Activated CD8-positive, alpha-beta memory T cell treated with anti-CD3 and anti-CD28 coated beads, Interleukin-2, amount 50 U/mL, for 48 hours (primary cell): ENCODE results near the gene SLC10A1.
A peak's percentile ranks its signal among the peaks of the same experiment; 100 is the strongest.
"Not testable (repeated sequence)": the region's sequence is repeated elsewhere in the genome, so short reads cannot be mapped to it uniquely, and the experiment has no call there.

Experiments used
- DNase-seq: peaks from one replicate; pipeline ENCODE4 v3.0.0-alpha.2; 2020

The SLC10A1 gene

DNA sequence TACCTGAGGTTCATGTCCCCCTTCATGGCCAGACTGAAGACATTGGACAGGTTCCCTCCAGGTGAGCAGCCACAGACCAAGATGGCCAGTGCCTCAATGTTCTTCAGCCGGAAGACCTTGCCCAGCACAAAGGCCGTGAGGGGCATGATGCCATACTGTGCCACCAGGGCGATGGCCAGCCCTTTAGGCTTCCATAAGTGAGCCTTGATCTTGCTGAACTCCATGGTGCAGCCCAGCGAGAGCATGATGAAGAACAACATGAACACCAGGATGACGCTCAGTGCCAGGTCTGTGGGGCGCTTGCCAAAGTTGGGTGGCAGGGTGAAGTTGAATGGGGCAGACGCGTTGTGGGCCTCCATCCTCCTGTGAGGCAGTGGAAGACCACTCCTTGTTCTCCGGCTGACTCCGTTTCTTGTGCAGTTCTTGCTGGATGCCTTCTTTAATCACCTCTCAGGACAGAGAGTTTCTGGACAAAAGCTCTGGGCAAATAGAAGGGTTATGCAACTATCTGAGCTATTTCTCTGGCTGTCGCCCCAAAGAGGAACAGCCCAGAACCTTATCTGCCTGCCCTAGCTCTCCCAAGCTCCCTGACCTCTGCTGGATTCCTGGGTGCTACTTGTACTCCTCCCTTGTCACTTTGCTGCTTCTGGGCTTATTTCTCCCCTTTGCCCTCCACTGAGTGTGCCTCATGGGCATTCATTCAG lies at the start of gene SLC10A1:
SLC10A1 (minus strand) TSS at position 445 of the 704 bp plus-strand sequence; CDS start at position 359, 86 bp downstream.
- no peak for DNase-seq

DNA sequence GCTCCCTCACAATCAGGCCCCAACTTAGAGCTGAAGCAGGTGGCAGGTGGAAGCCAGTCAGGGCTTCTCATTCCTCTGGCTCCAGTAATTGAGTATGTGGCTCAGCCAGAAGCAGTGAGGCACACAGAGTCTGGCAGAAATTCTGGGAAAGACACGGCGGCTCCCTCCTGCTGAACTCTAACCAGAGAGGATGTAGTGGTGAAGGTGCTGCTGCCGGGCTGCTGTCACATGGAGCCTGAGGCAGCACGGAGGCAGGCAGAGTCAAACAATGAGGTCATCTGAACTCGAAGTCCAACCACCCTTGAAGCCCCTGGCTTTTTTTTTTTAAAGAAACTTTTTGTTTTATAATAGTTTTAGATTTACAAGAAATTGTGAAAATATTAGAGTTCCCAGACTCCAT lies 48.7 kb upstream of the SLC10A1 start:
- no peak for DNase-seq

DNA sequence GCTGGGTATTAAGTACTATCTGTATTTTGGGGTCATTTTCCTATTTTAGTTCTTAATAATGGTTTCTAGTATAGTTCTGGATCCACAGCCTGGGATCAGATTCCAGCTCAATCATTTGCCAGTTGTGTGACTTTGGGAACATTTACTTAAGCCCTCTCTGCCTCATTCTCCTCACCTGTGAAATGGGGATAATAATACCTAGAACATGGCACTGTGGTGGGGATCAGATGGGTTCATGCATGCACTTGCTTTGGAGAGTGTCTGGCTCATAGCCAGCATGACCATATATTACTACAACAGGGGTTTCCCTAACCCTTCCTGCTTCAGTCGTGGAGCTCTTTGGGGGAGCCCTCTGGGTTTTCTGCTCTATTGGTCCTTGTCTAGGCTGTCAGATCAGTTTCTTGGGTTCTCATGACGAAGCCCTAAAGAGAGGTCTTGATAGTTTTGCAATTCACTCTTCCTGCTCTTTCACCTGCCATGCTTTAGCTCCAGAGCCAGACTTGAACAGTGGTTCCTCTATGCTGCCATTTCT lies 48.1 kb upstream of the SLC10A1 start:
- no peak for DNase-seq

DNA sequence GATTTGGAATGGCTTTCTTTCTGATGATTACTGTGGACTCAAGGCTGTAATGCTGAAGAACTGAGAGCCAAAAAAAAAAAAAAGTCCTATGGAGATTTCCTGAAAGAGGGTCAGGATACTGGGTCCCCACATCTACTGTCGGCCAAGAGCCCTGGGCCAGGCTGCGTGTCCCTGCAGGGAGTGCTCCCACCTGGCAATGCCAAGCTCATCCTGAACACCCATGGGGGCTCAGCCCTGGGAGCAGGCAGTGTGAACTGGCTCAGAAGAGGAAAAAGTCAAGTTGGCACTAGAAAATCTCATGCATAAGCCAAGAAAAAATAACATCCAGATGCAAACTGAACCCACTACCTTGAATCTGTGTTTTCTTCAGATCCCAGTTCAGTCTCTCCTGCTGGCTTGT lies 47.1 kb upstream of the SLC10A1 start:
- no peak for DNase-seq

DNA sequence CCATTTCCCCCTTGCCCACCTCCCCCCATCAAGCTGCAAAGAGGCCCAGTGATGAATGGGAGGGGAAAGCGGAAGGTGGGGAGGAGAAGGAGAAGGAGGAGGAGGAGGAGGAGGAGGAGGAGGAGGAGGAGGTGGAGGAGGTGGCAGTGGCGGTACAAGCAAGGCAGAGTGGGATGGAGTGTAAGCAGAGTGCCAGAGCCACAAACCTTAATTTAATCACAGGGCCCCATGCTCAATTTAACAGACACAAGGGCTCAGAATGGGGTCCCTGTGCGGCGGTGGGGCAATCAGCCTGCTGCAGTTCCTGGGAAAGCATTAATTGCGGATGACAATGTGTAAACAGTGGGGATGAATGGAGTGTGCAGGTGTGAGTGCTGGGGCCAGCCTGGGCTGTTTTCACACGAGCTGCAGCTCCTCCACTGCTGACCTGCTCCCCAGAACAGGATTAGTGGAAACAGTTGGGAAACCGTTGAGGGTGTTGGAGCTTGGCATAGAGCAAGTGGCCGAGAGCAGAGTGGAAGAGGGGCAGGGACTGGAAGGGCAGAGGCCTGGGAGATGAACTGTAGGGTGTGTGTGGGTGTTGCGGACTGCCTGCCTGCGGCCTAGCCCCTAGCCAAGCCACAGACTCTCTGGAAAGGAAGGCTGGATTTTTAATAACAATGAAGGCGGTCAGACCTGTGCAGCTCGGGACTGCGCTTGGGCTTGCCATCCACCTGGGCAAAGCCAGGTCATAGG lies 45.8 kb upstream of the SLC10A1 start:
- DNase-seq = no peak

DNA sequence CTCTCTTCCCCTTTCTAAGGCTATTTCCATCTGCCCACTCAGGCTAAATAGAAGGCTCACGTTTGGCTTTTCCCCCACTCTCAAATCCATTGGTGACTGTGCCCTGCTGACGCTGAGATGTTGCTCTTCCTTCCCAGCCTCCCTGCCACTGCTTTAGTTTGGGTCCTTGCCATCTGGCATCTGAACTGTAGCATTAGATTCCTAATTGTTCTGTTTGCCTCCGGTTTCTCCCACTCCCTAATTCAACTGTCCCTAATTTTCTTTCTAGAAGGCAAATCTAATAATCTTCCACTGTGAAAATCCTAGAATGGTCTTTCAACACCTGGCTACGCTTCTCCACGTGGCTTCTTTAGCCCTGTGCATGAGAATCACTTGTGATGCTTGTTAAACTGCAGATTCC lies 44.6 kb upstream of the SLC10A1 start:
- DNase-seq = no peak

DNA sequence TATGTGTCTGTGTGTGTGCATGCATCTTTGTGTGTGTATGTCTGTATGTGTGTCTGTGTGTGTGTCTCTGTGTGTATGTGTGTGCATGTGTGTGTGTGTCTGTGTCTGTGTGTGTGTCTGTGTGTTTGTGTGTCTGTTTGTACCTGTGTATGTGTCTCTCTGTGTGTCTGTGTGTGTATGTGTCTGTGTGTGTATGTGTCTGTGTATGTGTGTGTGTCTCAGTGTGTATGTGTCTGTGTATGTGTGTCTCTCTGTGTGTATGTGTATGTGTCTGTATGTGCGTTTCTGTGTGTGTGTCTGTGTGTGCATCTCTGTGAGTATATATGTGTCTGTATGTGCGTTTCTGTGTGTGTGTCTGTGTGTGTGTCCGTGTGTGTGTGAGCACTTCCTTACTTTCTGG lies 42.6 kb upstream of the SLC10A1 start:
- DNase-seq = no peak

DNA sequence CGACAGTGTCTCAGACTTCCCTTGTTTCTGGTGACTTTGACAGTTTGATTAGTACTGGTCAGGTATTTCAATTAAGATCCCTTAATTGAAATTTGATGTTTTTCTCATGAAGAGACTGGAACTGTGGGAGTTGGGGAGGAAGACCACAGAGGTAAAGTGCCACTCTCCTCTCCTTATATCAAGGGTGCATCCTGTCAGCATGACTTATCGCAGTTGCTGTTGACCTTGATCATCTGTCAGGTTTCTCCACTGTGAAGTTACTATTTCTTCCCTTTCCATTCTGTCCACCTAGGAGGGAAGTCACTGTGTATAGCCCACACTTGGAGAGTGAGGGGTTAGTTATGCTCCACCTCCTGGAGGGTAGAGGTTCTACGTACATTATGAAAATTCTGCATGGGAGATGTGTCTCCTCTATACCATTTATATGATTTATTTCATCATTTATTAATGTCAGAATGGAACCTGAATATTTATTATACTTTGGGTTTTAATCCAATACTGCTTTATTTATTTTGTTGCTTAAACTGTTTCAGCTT lies 41.9 kb upstream of the SLC10A1 start:
- DNase-seq = no peak

DNA sequence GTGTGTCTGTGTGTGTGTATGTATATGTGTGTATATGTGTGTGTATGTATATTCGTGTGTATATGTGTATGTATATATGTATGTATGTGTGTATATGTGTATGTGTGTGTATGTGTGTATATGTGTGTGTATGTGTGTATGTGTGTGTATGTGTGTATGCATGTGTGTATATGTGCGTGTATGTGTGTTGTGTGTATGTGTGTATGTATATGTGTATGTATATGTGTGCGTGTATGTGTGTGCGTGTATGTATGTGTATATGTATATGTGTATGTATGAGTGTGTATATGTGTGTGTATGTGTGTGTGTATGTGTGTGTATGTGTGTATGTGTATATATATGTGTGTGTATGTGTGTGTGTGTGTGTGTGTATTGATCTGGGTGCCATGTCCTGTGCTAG lies 31.8 kb upstream of the SLC10A1 start:
- DNase-seq = no peak

DNA sequence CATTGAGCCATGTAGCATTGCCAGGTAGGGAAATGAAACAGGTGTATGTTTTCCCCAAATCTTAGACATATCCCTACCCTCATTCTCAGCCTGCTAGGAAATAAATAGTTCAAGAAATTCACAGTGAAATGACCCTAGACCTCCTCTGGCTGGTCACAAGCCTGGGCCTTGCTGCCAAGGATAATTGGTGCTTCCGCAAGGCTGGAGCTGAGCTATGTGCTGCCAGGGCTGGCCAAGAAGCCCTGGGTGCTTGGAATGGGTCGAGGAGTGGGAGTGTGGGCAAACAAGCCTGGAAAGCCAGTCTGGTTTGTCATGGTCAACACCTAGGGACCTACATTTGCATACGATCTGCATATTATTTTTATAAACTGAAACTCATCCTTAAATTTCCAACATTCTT lies 31.3 kb upstream of the SLC10A1 start:
- DNase-seq = no peak

DNA sequence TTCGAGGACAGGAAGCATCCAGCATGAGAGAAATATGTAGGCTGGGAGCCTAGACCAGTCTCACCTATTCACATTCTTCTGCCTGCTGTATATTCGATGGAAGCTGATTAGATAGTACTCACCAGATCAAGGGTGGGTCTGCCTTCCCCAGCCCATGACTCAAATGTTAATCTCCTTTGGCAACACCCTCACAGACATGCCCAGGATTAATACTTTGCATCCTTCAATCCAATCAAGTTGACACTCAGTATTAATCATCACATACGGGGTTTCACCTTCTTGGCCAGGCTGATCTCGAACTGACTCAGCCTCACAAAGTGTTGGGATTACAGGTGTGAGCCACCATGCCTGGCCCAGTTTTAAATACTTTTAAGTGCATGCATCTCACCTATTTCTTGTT lies 30.5 kb upstream of the SLC10A1 start:
- no peak for DNase-seq

DNA sequence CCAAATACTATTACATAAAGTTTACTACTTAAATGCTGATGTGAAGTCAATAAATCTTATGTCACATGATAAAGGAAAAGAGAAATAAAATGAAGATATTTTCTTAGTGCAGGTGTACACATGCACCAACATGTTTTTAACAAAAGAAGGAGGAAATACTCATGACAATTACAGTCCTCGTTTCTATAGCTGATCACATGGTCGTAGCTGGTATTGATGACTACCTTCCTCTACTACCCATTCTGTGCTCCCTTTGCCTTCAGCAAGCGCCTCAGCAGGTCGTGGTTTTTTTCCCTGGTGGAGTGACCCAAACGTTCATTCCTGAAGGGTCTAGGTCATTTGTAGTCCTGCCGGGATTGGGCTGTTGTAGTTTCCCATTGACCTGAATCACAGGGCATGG lies 25.4 kb upstream of the SLC10A1 start:
- no peak for DNase-seq

DNA sequence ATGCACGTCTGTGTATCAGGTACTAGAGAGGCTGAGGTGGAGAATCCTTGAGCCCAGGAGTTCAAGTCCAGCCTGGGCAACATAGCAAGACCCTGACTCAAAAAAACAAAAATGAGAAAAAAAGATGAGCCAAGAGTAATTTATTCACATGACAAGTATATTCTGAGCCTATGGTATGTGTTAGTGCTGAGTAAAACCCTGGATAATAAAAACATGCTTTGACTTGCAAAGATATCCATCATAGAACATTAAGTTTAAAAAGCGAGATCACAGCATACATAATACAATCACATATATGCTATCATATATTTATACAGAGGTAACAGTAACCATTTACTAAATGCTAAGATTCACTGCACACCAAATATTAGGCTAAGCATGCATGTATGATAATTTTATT lies 23.9 kb upstream of the SLC10A1 start:
- no peak for DNase-seq

DNA sequence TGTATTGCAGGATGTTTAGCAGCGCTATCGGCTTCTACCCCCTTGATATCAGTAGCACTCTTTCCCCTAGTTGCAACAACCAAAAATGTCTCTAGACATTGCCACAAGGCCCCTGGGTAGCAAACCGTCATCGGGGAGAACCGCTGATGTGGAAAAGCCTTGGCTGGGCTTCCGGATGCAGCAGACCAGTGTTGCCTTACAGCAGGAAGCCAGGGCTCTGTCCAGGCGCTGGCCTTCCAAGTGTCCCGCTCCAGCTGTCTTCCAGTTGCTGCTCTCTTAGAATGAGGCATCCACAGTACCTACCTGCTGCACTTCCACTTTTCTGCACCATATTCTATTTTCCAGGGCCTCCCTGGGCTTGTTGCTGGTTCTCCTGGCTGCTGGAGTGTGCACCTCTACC lies 22.6 kb upstream of the SLC10A1 start:
- DNase-seq = no peak

DNA sequence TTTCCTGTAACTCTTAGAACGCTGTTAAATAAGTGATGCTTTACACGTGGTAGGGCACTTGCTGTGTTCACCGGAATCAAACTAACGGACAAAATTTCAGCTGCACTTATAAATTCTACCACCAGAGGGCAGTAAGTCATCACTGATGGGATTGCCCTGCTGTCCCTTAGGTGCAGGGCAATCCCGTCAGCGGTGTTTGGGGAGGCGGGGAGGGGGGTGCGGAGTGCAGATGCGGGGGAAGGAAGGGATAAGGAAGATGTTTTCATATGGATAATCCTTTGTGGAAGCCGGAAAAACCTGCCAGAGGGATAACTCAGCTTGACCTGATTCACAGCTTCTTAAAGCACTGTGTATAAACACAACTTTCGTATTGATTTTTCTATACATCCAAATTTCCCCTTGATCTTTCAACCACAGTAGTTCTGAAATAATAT lies 21.7 kb upstream of the SLC10A1 start:
- DNase-seq = peak; percentile 62

DNA sequence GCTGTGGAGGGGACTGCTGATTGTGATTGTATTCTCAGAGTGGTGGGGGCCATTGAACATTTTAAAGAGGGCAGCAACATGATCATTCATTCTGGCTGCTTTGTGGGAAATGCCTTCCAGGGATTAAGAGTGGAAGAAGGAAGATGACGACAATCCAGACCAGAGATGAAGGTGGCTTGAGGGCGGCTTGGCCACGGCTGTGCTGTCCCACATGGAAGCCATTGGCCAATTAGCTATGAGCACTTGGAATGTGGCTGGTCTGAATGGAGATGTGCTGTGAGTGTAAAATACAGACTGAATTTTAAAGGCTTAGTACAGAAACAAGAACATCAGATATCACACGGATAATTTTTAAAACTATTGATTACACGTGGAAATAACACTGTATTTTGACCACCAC lies 19.2 kb upstream of the SLC10A1 start:
- DNase-seq = no peak

DNA sequence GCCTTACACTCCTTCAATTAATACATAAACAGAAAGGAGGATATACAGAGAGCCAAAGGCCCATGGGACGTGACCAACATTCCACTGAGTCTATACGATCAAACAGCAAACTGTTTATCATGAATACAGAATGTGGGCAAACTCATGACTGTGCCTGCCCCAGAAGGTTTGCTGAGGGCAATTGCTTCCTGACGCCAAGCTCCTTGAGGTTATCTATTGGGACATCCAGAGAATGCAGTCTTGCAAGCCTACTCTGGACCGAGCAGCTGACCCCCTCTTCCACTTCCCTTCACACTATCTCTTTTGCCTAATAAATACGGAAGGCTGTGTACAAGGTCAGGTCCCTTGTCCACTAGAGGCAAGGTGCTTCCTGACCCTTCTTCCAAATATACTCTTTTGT lies 18.5 kb upstream of the SLC10A1 start:
- DNase-seq = no peak

DNA sequence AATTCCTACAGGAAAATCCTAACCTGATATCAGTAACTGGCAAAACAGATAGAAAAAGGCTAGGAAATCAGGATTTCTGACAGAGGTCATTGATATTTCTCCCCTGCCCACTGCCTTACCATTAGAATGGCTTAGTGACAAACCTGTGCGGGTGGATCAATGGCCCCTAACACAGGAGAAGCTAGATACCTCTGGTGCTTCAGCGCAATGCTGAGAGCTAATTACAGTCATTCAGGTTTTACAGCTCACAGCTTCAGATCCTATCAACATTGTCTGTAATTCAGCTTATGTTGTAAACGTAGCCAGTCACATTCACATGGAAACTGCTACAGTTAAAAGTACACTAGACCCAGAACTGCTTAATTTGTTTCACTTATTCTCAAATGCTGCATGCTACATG lies 17.4 kb upstream of the SLC10A1 start:
- DNase-seq = no peak

DNA sequence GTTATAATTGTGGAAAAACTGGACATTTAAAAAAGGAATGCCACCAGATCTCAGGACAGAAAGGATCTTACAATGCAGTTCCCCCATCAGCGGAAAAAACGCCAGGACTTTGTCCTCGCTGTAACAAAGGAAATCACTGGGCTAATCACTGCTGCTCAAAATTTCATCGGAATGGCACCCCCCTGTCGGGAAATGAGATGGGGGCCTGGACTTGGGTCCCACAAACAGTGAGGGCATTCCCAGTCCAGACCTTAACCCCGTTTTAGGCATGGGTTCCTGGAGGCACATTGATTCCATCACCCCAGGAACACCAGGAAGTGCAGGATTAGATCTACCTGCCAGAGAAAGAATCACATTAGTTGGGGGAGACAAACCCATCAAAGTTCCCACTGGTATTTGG lies 16.3 kb upstream of the SLC10A1 start:
- DNase-seq = not testable (repeated sequence)

DNA sequence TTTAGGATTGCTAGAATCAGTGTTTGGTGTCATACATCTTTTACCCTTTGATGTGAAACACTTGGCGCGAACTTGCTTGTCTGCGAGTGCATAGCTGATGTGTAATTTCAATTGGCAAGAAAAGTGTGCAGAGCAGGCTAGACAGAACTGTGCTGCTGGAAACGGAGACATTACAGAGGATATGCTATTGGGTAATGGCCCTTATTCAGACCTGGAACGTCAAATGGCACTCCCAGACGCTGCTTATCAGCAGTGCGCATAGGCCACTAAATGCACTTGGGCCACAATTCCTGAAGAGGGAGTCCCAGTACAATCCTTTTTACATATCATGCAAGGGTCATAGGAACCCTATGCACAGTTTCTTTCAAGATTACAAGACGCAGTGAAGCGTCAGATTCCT lies 15.7 kb upstream of the SLC10A1 start:
- no peak for DNase-seq

DNA sequence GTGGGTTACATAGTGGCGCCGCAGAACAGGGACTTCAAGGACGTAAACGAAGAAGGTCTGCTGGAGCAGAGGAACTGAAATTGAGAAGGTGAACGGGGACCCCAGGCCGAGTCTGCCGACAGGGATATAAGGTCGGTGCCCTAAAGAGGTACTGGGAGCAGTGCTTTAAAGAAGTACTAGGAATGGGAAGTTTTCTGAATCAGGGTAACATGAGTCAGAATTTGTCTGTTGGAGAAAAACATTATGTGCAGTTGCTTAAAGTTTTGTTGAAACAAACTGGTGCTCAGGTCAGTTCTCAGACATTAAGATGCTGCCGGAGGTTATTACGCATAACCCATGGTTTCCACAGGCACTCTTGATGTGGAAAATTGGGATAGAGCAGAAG lies 14.8 kb upstream of the SLC10A1 start:
- DNase-seq = no peak

DNA sequence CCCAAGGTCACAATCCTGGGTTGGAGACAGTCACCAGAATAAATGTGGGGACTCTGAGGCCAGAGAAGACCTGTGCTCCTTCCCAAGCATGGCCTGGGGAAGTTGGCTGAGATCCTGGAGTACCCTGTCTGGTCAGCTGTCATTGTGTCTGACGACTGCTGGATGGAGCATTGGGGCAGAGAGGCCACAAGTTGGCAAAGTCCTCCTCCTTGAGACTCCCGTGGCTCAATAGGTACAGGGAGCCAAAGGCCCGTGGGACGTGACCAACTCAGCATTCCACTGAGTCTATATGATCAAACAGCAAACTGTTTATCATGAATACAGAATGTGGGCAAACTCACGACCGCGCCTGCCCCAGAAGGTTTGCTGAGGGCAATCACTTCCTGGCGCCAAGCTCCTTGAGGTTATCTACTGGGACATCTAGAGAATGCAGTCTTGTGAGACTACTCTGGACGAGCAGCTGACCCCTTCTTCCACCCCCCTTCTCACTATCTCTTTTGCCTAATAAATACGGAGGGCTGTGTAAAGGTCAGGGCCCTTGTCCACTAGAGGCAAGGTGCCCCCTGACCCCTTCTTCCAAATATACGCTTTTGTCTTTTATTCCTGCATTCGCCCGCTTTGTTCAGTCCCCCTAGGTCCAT lies 14.3 kb upstream of the SLC10A1 start:
- DNase-seq = no peak

DNA sequence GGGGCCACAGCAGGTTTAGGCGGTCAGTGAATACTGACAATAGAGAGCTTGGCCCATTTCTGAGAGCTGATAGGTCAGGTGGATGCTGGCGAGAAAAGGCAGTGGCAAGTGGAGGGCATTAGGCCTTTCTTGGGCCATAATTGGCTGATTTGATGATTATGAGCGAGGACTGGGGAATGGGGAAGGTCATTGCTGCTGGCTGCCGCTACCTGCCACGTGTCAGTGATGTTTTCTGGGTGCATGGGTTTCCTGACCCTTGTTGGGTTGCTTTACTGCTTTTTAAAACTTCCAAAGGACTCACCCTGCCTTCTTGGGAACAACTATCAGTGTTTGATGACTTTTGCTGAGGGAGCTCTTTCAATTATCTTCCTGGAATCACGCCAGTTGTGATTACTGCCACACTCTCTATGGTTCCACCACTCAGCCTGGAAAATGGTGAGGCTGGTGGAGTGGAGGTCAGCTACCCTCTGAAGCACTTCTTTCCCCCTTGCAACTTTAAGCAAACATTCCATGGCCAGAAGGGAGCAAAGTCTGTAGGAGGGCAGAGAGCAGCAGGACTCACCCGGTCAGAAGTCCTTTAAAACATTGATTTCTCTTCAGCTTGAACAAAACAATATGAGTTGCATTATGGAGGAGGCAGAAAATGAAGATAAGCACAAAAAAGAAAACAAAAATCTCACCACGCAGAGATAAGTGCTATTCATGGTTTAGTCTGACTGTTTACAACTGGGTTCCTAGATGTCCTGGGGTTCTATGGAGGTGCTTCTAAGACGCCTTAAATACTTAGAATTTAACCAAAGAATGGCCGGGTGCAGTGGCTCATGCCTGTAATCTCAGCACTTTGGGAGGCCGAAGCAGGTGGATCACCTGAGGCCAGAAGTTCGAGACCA lies 12.1 kb upstream of the SLC10A1 start:
- DNase-seq = no peak
